ENCODE data around the gene TMEM223.

The TMEM223 gene

DNA sequence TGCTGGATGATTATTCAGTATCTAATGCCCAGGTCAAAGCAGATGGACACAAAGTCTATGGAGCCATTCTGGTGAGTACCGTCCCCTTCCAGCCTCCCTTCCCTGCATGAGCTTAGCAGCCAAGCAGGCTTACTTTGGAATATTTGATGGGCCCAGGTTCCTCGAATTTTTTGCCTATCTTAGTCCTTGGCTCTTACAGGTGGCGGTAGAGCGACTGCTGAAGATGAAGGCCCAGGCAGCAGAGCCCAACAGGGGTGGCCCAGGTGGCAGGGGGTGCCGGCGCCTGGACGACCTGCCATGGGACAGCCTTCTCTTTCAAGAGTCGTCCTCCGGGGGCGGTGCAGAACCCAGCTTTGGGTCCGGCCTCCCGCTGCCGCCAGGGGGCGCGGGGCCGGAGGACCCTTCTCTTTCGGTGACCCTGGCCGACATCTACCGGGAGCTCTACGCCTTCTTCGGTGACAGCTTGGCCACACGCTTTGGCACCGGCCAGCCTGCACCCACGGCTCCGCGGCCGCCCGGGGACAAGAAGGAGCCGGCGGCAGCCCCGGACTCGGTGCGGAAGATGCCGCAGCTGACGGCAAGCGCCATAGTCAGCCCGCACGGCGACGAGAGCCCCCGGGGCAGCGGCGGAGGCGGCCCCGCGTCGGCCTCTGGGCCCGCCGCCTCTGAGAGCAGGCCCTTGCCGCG, 5.3 kb downstream of the TMEM223 start:
- no peak for TF ChIP-seq EZH2phosphoT487 (IDR thresholded peaks at IDR 0.05; ENCODE audit: borderline replicate concordance)
- peak; percentile 90 for TF ChIP-seq CTCF (conservative IDR thresholded peaks at IDR 0.05; ENCODE audit: low read length)
- H2AFZ ChIP-seq (ENCODE audit: low read length): peak overlapping the region; percentile 44; the same call in 1 of the 2 replicates

GRCh38 chr11:62782753-62783152, 9.1 kb downstream of the TMEM223 start:
- H3K4me1 ChIP-seq (ENCODE audit: insufficient read depth, low read length, poor library complexity, severe bottlenecking): peaks cover 7% of the 10 kb centered on the region
- TF ChIP-seq CTCF (conservative IDR thresholded peaks at IDR 0.05; ENCODE audit: low read length) (no peak), EZH2phosphoT487 (IDR thresholded peaks at IDR 0.05; ENCODE audit: borderline replicate concordance) (no peak)
- no peak overlapping the region for H3K9ac ChIP-seq (ENCODE audit: low read depth, low read length, poor library complexity, severe bottlenecking)
- no peak overlapping the region for H2AFZ ChIP-seq (ENCODE audit: low read length)
- peaks cover 5% of the 10 kb centered on the region for H3K79me2 ChIP-seq (ENCODE audit: insufficient read depth, low read length)
- no peak overlapping the region for H3K4me2 ChIP-seq (ENCODE audit: low read depth, low read length, poor library complexity, severe bottlenecking)
- H3K9me2 ChIP-seq (replicated peaks; ENCODE audit: low read depth, low read length): no peaks in the 10 kb centered on the region
- no peaks in the 10 kb centered on the region for H3F3A ChIP-seq (ENCODE audit: low read depth)
- H4K20me1 ChIP-seq (ENCODE audit: insufficient read depth, low read length, poor library complexity, severe bottlenecking): peaks cover 3% of the 10 kb centered on the region
- no peaks in the 10 kb centered on the region for H3K9me3 ChIP-seq (ENCODE audit: insufficient read depth, low read depth, low read length)
- H3K27me3 ChIP-seq (ENCODE audit: insufficient read depth, low read length, poor library complexity, severe bottlenecking): no peaks in the 10 kb centered on the region
- peaks cover 8% of the 10 kb centered on the region; the same call in 1 of the 2 replicates for H3K36me3 ChIP-seq (ENCODE audit: insufficient read depth, low read length)
- no peak overlapping the region for H3K4me3 ChIP-seq (ENCODE audit: low read length, poor library complexity, severe bottlenecking)

More for the DNA sequence above, 5.3 kb downstream of the TMEM223 start:
- H3K4me2 ChIP-seq (ENCODE audit: low read depth, low read length, poor library complexity, severe bottlenecking): peak overlapping the region; percentile 85
- H3F3A ChIP-seq (ENCODE audit: low read depth): no peaks in the 10 kb centered on the region
- no peaks in the 10 kb centered on the region for H3K9me2 ChIP-seq (replicated peaks; ENCODE audit: low read depth, low read length)
- peaks cover 4% of the 10 kb centered on the region; the same call in 1 of the 2 replicates for H3K36me3 ChIP-seq (ENCODE audit: insufficient read depth, low read length)
- H3K9me3 ChIP-seq (ENCODE audit: insufficient read depth, low read depth, low read length): no peaks in the 10 kb centered on the region
- peak overlapping the region; percentile 97 for H3K4me3 ChIP-seq (ENCODE audit: low read length, poor library complexity, severe bottlenecking)
- peak overlapping the region; percentile 98 for H3K9ac ChIP-seq (ENCODE audit: low read depth, low read length, poor library complexity, severe bottlenecking)
- peaks cover 25% of the 10 kb centered on the region for H3K4me1 ChIP-seq (ENCODE audit: insufficient read depth, low read length, poor library complexity, severe bottlenecking)
- peaks cover 21% of the 10 kb centered on the region for H4K20me1 ChIP-seq (ENCODE audit: insufficient read depth, low read length, poor library complexity, severe bottlenecking)
- no peaks in the 10 kb centered on the region for H3K27me3 ChIP-seq (ENCODE audit: insufficient read depth, low read length, poor library complexity, severe bottlenecking)
- peaks cover 42% of the 10 kb centered on the region for H3K79me2 ChIP-seq (ENCODE audit: insufficient read depth, low read length)

DNA sequence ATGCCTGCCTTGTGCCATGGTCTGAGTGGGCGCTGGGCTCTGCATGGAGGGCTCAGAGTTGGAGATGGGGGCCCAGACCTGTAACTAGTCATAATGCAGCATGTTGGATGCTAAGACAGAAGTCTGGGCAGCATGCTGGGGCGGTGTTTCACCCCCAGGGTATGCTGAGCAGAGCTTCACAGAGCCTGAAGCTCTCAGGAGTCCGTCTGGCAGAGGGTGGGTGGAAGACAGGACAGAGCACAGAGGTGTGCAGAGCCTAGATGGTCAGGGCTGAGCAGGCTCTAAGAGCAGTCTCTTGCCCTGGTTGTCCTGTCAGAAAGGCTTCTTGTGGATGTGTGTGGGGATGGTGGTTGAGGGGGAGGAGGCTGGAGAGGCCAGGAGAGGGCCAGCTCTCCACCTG, 13.4 kb downstream of the TMEM223 start:
- H3K27me3 ChIP-seq (ENCODE audit: insufficient read depth, low read length, poor library complexity, severe bottlenecking): no peaks in the 10 kb centered on the region
- no peaks in the 10 kb centered on the region for H3K9me3 ChIP-seq (ENCODE audit: insufficient read depth, low read depth, low read length)
- peaks cover 14% of the 10 kb centered on the region; the same call in 1 of the 2 replicates for H3K36me3 ChIP-seq (ENCODE audit: insufficient read depth, low read length)
- TF ChIP-seq CTCF (conservative IDR thresholded peaks at IDR 0.05; ENCODE audit: low read length) (no peak), EZH2phosphoT487 (IDR thresholded peaks at IDR 0.05; ENCODE audit: borderline replicate concordance) (no peak)
- no peak overlapping the region for H2AFZ ChIP-seq (ENCODE audit: low read length)
- no peaks in the 10 kb centered on the region for H3K4me1 ChIP-seq (ENCODE audit: insufficient read depth, low read length, poor library complexity, severe bottlenecking)
- H3K79me2 ChIP-seq (ENCODE audit: insufficient read depth, low read length): no peaks in the 10 kb centered on the region
- no peaks in the 10 kb centered on the region for H4K20me1 ChIP-seq (ENCODE audit: insufficient read depth, low read length, poor library complexity, severe bottlenecking)
- no peak overlapping the region for H3K4me2 ChIP-seq (ENCODE audit: low read depth, low read length, poor library complexity, severe bottlenecking)
- H3K9me2 ChIP-seq (replicated peaks; ENCODE audit: low read depth, low read length): no peaks in the 10 kb centered on the region
- no peak overlapping the region for H3K4me3 ChIP-seq (ENCODE audit: low read length, poor library complexity, severe bottlenecking)
- H3F3A ChIP-seq (ENCODE audit: low read depth): no peaks in the 10 kb centered on the region
- no peak overlapping the region for H3K9ac ChIP-seq (ENCODE audit: low read depth, low read length, poor library complexity, severe bottlenecking)
